ENCODE data around the gene EDARADD. TPM values are rescaled to one million over a fixed set of nuclear protein-coding genes. Genes with fewer than 3 reads are reported as not detected.
A peak's percentile ranks its signal among the peaks of the same experiment; 100 is the strongest.

The EDARADD gene
- total RNA-seq, 1 donor from 2014 or later: 0.59 TPM

- Mint-ChIP-seq H3K27me3 (ENCODE audit: unreplicated experiment) (peaks cover 36% of the 10 kb centered on the region), H3K9me3 (ENCODE audit: unreplicated experiment) (no peaks in the 10 kb centered on the region), H3K36me3 (ENCODE audit: unreplicated experiment) (no peaks in the 10 kb centered on the region), H3K4me1 (ENCODE audit: unreplicated experiment) (peaks cover 15% of the 10 kb centered on the region), H3K27ac (ENCODE audit: unreplicated experiment) (no peak overlapping the region), H3K4me3 (ENCODE audit: unreplicated experiment) (no peak overlapping the region)
- TF ChIP-seq CTCF (IDR thresholded peaks at IDR 0.05): no peak
- DNase-seq (ENCODE audit: extremely low spot score, unreplicated experiment): peak; percentile 56
Measured at GRCh38 chr1:236398538-236398937, 4.5 kb downstream of the EDARADD start.

- H3K36me3 Mint-ChIP-seq (ENCODE audit: unreplicated experiment): no peaks in the 10 kb centered on the region
- H3K27ac Mint-ChIP-seq (ENCODE audit: unreplicated experiment): no peak overlapping the region
Measured at GRCh38 chr1:236400061-236400603, 6.0 kb downstream of the EDARADD start.

GRCh38 chr1:236401698-236402097 lies 7.6 kb downstream of the EDARADD start:
- H3K27ac Mint-ChIP-seq (ENCODE audit: unreplicated experiment): no peak overlapping the region
- TF ChIP-seq CTCF (IDR thresholded peaks at IDR 0.05): no peak
- H3K27me3 Mint-ChIP-seq (ENCODE audit: unreplicated experiment): peaks cover 17% of the 10 kb centered on the region
- no peak for DNase-seq (ENCODE audit: extremely low spot score, unreplicated experiment)
- H3K9me3 Mint-ChIP-seq (ENCODE audit: unreplicated experiment): no peaks in the 10 kb centered on the region
- peaks cover 7% of the 10 kb centered on the region for H3K4me1 Mint-ChIP-seq (ENCODE audit: unreplicated experiment)
- no peaks in the 10 kb centered on the region for H3K36me3 Mint-ChIP-seq (ENCODE audit: unreplicated experiment)
- no peak overlapping the region for H3K4me3 Mint-ChIP-seq (ENCODE audit: unreplicated experiment)

More at GRCh38 chr1:236400061-236400603, 6.0 kb downstream of the EDARADD start:
- TF ChIP-seq CTCF (IDR thresholded peaks at IDR 0.05): no peak
- DNase-seq (ENCODE audit: extremely low spot score, unreplicated experiment): no peak
- Mint-ChIP-seq H3K9me3 (ENCODE audit: unreplicated experiment) (no peaks in the 10 kb centered on the region), H3K4me1 (ENCODE audit: unreplicated experiment) (peaks cover 11% of the 10 kb centered on the region), H3K4me3 (ENCODE audit: unreplicated experiment) (no peak overlapping the region), H3K27me3 (ENCODE audit: unreplicated experiment) (peaks cover 24% of the 10 kb centered on the region)

- Mint-ChIP-seq H3K27ac (ENCODE audit: unreplicated experiment) (no peak overlapping the region), H3K27me3 (ENCODE audit: unreplicated experiment) (peaks cover 8% of the 10 kb centered on the region)
Measured at GRCh38 chr1:236403905-236404696, 10.0 kb downstream of the EDARADD start.

More at GRCh38 chr1:236403905-236404696, 10.0 kb downstream of the EDARADD start:
- DNase-seq (ENCODE audit: extremely low spot score, unreplicated experiment): no peak
- no peak for TF ChIP-seq CTCF (IDR thresholded peaks at IDR 0.05)
- H3K9me3 Mint-ChIP-seq (ENCODE audit: unreplicated experiment): no peaks in the 10 kb centered on the region
- peaks cover 7% of the 10 kb centered on the region for H3K4me1 Mint-ChIP-seq (ENCODE audit: unreplicated experiment)
- no peaks in the 10 kb centered on the region for H3K36me3 Mint-ChIP-seq (ENCODE audit: unreplicated experiment)
- no peak overlapping the region for H3K4me3 Mint-ChIP-seq (ENCODE audit: unreplicated experiment)

Data from osteocyte (in vitro differentiated cells).